ENCODE measurements around the gene RELL2.
"Not testable (repeated sequence)": the region's sequence is repeated elsewhere in the genome, so short reads cannot be mapped to it uniquely, and the experiment has no call there.

RELL2 gene

GRCh38 chr5:141608046-141608445 is 28.8 kb upstream of the RELL2 start:
- TF ChIP-seq EZH2phosphoT487 (IDR thresholded peaks at IDR 0.05; ENCODE audit: borderline replicate concordance, low read length), result no peak
- TF ChIP-seq CTCF (IDR thresholded peaks at IDR 0.05; ENCODE audit: low read depth, low read length, poor library complexity, severe bottlenecking), result no peak
- Histone ChIP-seq H3K4me2 (ENCODE audit: low read length) (no peak overlapping the region), H3K9me3 (ENCODE audit: control insufficient read depth, insufficient read depth, low read length) (no peaks in the 10 kb centered on the region), H3F3A (ENCODE audit: control insufficient read depth, insufficient read depth) (peaks cover 17% of the 10 kb centered on the region), H3K36me3 (ENCODE audit: control insufficient read depth, low read length) (peaks cover 9% of the 10 kb centered on the region), H3K9me2 (replicated peaks; ENCODE audit: control insufficient read depth, low read length) (no peaks in the 10 kb centered on the region), H3K4me3 (ENCODE audit: low read length) (no peak overlapping the region), H3K79me2 (ENCODE audit: control insufficient read depth, low read length) (peaks cover 88% of the 10 kb centered on the region), H3K4me1 (ENCODE audit: control insufficient read depth, low read length) (peaks cover 65% of the 10 kb centered on the region), H4K20me1 (ENCODE audit: control insufficient read depth, insufficient read depth, low read depth, low read length) (peaks cover 20% of the 10 kb centered on the region; the same call in 1 of the 2 replicates), H3K27ac (ENCODE audit: low read depth, low read length) (no peak overlapping the region), H3K27me3 (ENCODE audit: control insufficient read depth, low read length) (no peaks in the 10 kb centered on the region)

GRCh38 chr5:141608557-141608956 is 28.2 kb upstream of the RELL2 start:
- Histone ChIP-seq H3K4me1 (ENCODE audit: control insufficient read depth, low read length) (peaks cover 69% of the 10 kb centered on the region), H3K79me2 (ENCODE audit: control insufficient read depth, low read length) (peaks cover 88% of the 10 kb centered on the region), H3K4me3 (ENCODE audit: low read length) (no peak overlapping the region), H3K4me2 (ENCODE audit: low read length) (no peak overlapping the region), H3K9me2 (replicated peaks; ENCODE audit: control insufficient read depth, low read length) (no peaks in the 10 kb centered on the region), H3K27me3 (ENCODE audit: control insufficient read depth, low read length) (no peaks in the 10 kb centered on the region), H3K27ac (ENCODE audit: low read depth, low read length) (no peak overlapping the region), H3K9me3 (ENCODE audit: control insufficient read depth, insufficient read depth, low read length) (no peaks in the 10 kb centered on the region), H3K36me3 (ENCODE audit: control insufficient read depth, low read length) (peaks cover 9% of the 10 kb centered on the region), H3F3A (ENCODE audit: control insufficient read depth, insufficient read depth) (peaks cover 17% of the 10 kb centered on the region), H4K20me1 (ENCODE audit: control insufficient read depth, insufficient read depth, low read depth, low read length) (peaks cover 20% of the 10 kb centered on the region; the same call in 1 of the 2 replicates)
- no peak for TF ChIP-seq CTCF (IDR thresholded peaks at IDR 0.05; ENCODE audit: low read depth, low read length, poor library complexity, severe bottlenecking)
- no peak for TF ChIP-seq EZH2phosphoT487 (IDR thresholded peaks at IDR 0.05; ENCODE audit: borderline replicate concordance, low read length)

- Histone ChIP-seq H3K4me2 (ENCODE audit: low read length) (no peak overlapping the region), H4K20me1 (ENCODE audit: control insufficient read depth, insufficient read depth, low read depth, low read length) (peaks cover 16% of the 10 kb centered on the region; the same call in 1 of the 2 replicates), H3K27me3 (ENCODE audit: control insufficient read depth, low read length) (no peaks in the 10 kb centered on the region), H3K9me3 (ENCODE audit: control insufficient read depth, insufficient read depth, low read length) (no peaks in the 10 kb centered on the region), H3K9me2 (replicated peaks; ENCODE audit: control insufficient read depth, low read length) (no peaks in the 10 kb centered on the region), H3K79me2 (ENCODE audit: control insufficient read depth, low read length) (peaks cover 88% of the 10 kb centered on the region), H3K27ac (ENCODE audit: low read depth, low read length) (no peak overlapping the region), H3K4me3 (ENCODE audit: low read length) (no peak overlapping the region), H3F3A (ENCODE audit: control insufficient read depth, insufficient read depth) (peaks cover 17% of the 10 kb centered on the region), H3K36me3 (ENCODE audit: control insufficient read depth, low read length) (peaks cover 9% of the 10 kb centered on the region), H3K4me1 (ENCODE audit: control insufficient read depth, low read length) (peaks cover 69% of the 10 kb centered on the region)
- no peak for TF ChIP-seq CTCF (IDR thresholded peaks at IDR 0.05; ENCODE audit: low read depth, low read length, poor library complexity, severe bottlenecking)
- TF ChIP-seq EZH2phosphoT487 (IDR thresholded peaks at IDR 0.05; ENCODE audit: borderline replicate concordance, low read length), result no peak
Measured at GRCh38 chr5:141609044-141609443, 27.8 kb upstream of the RELL2 start.

- H3K27ac ChIP-seq (ENCODE audit: low read depth, low read length), result not testable (repeated sequence)
Measured at GRCh38 chr5:141609921-141610320, 26.9 kb upstream of the RELL2 start.

More at GRCh38 chr5:141609921-141610320, 26.9 kb upstream of the RELL2 start:
- not testable (repeated sequence) for H3K27me3 ChIP-seq (ENCODE audit: control insufficient read depth, low read length); H3K36me3 ChIP-seq (ENCODE audit: control insufficient read depth, low read length); H3K9me3 ChIP-seq (ENCODE audit: control insufficient read depth, insufficient read depth, low read length); H3K9me2 ChIP-seq (replicated peaks; ENCODE audit: control insufficient read depth, low read length); H4K20me1 ChIP-seq (ENCODE audit: control insufficient read depth, insufficient read depth, low read depth, low read length); H3K4me2 ChIP-seq (ENCODE audit: low read length); H3K4me3 ChIP-seq (ENCODE audit: low read length)
- Histone ChIP-seq H3F3A (ENCODE audit: control insufficient read depth, insufficient read depth) (peaks cover 17% of the 10 kb centered on the region), H3K79me2 (ENCODE audit: control insufficient read depth, low read length) (peaks cover 88% of the 10 kb centered on the region), H3K4me1 (ENCODE audit: control insufficient read depth, low read length) (peaks cover 69% of the 10 kb centered on the region)

Measured in DOHH2 (cell line).